Stimulated activated effector memory CD8-positive, alpha-beta T cell treated with anti-CD3 and anti-CD28 coated beads, Interleukin-12 subunit alpha, Interleukin-12 subunit beta, amount 100 ng/mL, for 72 hours (primary cell): ENCODE measurements around the gene SLC13A5.

ENCODE experiments used
- ATAC-seq: fragments of 150-1000 bp; cut with Tn5 transposase; 2 replicates; pipeline ENCODE4 v1.10.0; 2021
- DNase-seq, 2 donors: peaks; one replicate each; pipeline ENCODE4 v3.0.0; 2021 to 2022; ENCODE audit warnings: low spot score in 2 of 2
- H3K27ac Mint-ChIP-seq: one replicate; pipeline ENCODE4 v1.8.0; 2022; ENCODE audit warnings: mild to moderate bottlenecking, mixed read lengths
- H3K36me3 Mint-ChIP-seq: one replicate; pipeline ENCODE4 v1.8.0; 2022; ENCODE audit warnings: mild to moderate bottlenecking, mixed read lengths
- H3K4me1 Mint-ChIP-seq: one replicate; pipeline ENCODE4 v1.8.0; 2022; ENCODE audit warnings: mixed read lengths
- H3K4me3 Mint-ChIP-seq: one replicate; pipeline ENCODE4 v1.8.0; 2022; ENCODE audit warnings: mild to moderate bottlenecking, mixed read lengths
- H3K9me3 Mint-ChIP-seq: one replicate; pipeline ENCODE4 v1.8.0; 2022; ENCODE audit warnings: mixed read lengths

SLC13A5 gene

GRCh38 chr17:6716736-6717135 lies 3.6 kb upstream of the SLC13A5 start:
- H3K36me3 Mint-ChIP-seq, result no peaks in the 10 kb centered on the region
- no peak overlapping the region for H3K27ac Mint-ChIP-seq
- H3K9me3 Mint-ChIP-seq, result no peaks in the 10 kb centered on the region
- DNase-seq (no peak), ATAC-seq (no peak)
- no peak overlapping the region for H3K4me3 Mint-ChIP-seq
- peaks cover 21% of the 10 kb centered on the region for H3K4me1 Mint-ChIP-seq

GRCh38 chr17:6714315-6714874 lies 1.2 kb upstream of the SLC13A5 start:
- H3K36me3 Mint-ChIP-seq, result no peaks in the 10 kb centered on the region
- H3K4me3 Mint-ChIP-seq, result peak overlapping the region; percentile 43
- H3K9me3 Mint-ChIP-seq, result no peaks in the 10 kb centered on the region
- no peak for DNase-seq
- peaks cover 27% of the 10 kb centered on the region for H3K4me1 Mint-ChIP-seq
- ATAC-seq, result no peak
- H3K27ac Mint-ChIP-seq, result no peak overlapping the region

GRCh38 chr17:6713918-6714271 lies 726 bp upstream of the SLC13A5 start:
- Mint-ChIP-seq H3K4me3 (peak overlapping the region; percentile 43), H3K9me3 (no peaks in the 10 kb centered on the region)

GRCh38 chr17:6712854-6713129 lies 377 bp downstream of the SLC13A5 start:
- H3K9me3 Mint-ChIP-seq, result no peaks in the 10 kb centered on the region
- no peak overlapping the region for H3K27ac Mint-ChIP-seq
- H3K4me1 Mint-ChIP-seq, result peaks cover 27% of the 10 kb centered on the region
- H3K4me3 Mint-ChIP-seq, result peak overlapping the region; percentile 43
- DNase-seq, result no peak
- H3K36me3 Mint-ChIP-seq, result no peaks in the 10 kb centered on the region
- ATAC-seq, result no peak

More at GRCh38 chr17:6713918-6714271, 726 bp upstream of the SLC13A5 start:
- DNase-seq, result no peak
- Mint-ChIP-seq H3K27ac (no peak overlapping the region), H3K36me3 (no peaks in the 10 kb centered on the region), H3K4me1 (peaks cover 27% of the 10 kb centered on the region)
- ATAC-seq, result no peak

- no peaks in the 10 kb centered on the region for H3K9me3 Mint-ChIP-seq
- peaks cover 27% of the 10 kb centered on the region for H3K4me1 Mint-ChIP-seq
- H3K36me3 Mint-ChIP-seq, result no peaks in the 10 kb centered on the region
- no peak overlapping the region for H3K27ac Mint-ChIP-seq
- DNase-seq, result no peak
- no peak for ATAC-seq
- peak overlapping the region; percentile 43 for H3K4me3 Mint-ChIP-seq
Observed at GRCh38 chr17:6712058-6712853, 913 bp downstream of the SLC13A5 start.

- peaks cover 27% of the 10 kb centered on the region for H3K4me1 Mint-ChIP-seq
- no peak overlapping the region for H3K4me3 Mint-ChIP-seq
- ATAC-seq, result no peak
- no peak overlapping the region for H3K27ac Mint-ChIP-seq
- H3K9me3 Mint-ChIP-seq, result no peaks in the 10 kb centered on the region
- DNase-seq, result no peak
- no peaks in the 10 kb centered on the region for H3K36me3 Mint-ChIP-seq
Observed at GRCh38 chr17:6711681-6712057, 1.5 kb downstream of the SLC13A5 start.

- H3K36me3 Mint-ChIP-seq, result no peaks in the 10 kb centered on the region
- no peak overlapping the region for H3K4me3 Mint-ChIP-seq
- DNase-seq (no peak), ATAC-seq (no peak)
- H3K27ac Mint-ChIP-seq, result no peak overlapping the region
- no peaks in the 10 kb centered on the region for H3K9me3 Mint-ChIP-seq
- H3K4me1 Mint-ChIP-seq, result peaks cover 27% of the 10 kb centered on the region
Observed at GRCh38 chr17:6711081-6711674, 2.0 kb downstream of the SLC13A5 start.

- H3K36me3 Mint-ChIP-seq, result no peaks in the 10 kb centered on the region
- no peak overlapping the region for H3K27ac Mint-ChIP-seq
- ATAC-seq, result no peak
- peaks cover 27% of the 10 kb centered on the region for H3K4me1 Mint-ChIP-seq
- DNase-seq, result no peak
- no peak overlapping the region for H3K4me3 Mint-ChIP-seq
- no peaks in the 10 kb centered on the region for H3K9me3 Mint-ChIP-seq
Observed at GRCh38 chr17:6710317-6710716, 2.9 kb downstream of the SLC13A5 start.

- Mint-ChIP-seq H3K36me3 (no peaks in the 10 kb centered on the region), H3K4me1 (peaks cover 19% of the 10 kb centered on the region), H3K4me3 (no peak overlapping the region), H3K9me3 (no peaks in the 10 kb centered on the region), H3K27ac (no peak overlapping the region)
- DNase-seq (no peak), ATAC-seq (no peak)
Observed at GRCh38 chr17:6708357-6708961, 4.7 kb downstream of the SLC13A5 start.

GRCh38 chr17:6706996-6707395 lies 6.2 kb downstream of the SLC13A5 start:
- H3K4me1 Mint-ChIP-seq, result peaks cover 7% of the 10 kb centered on the region
- no peak overlapping the region for H3K27ac Mint-ChIP-seq
- DNase-seq (no peak), ATAC-seq (no peak)
- no peaks in the 10 kb centered on the region for H3K9me3 Mint-ChIP-seq
- H3K4me3 Mint-ChIP-seq, result no peak overlapping the region
- no peaks in the 10 kb centered on the region for H3K36me3 Mint-ChIP-seq

GRCh38 chr17:6706499-6706898 lies 6.7 kb downstream of the SLC13A5 start:
- Mint-ChIP-seq H3K4me1 (peaks cover 4% of the 10 kb centered on the region), H3K36me3 (no peaks in the 10 kb centered on the region), H3K9me3 (no peaks in the 10 kb centered on the region), H3K27ac (no peak overlapping the region), H3K4me3 (no peak overlapping the region)
- DNase-seq, result no peak
- no peak for ATAC-seq

- Mint-ChIP-seq H3K36me3 (no peaks in the 10 kb centered on the region), H3K4me3 (no peak overlapping the region), H3K4me1 (no peaks in the 10 kb centered on the region), H3K27ac (no peak overlapping the region), H3K9me3 (no peaks in the 10 kb centered on the region)
- DNase-seq (no peak), ATAC-seq (no peak)
Observed at GRCh38 chr17:6704470-6705052, 8.6 kb downstream of the SLC13A5 start.

- Mint-ChIP-seq H3K4me1 (no peaks in the 10 kb centered on the region), H3K36me3 (no peaks in the 10 kb centered on the region), H3K4me3 (no peak overlapping the region), H3K27ac (no peak overlapping the region), H3K9me3 (no peaks in the 10 kb centered on the region)
- ATAC-seq, result no peak
- DNase-seq, result no peak
Observed at GRCh38 chr17:6703751-6704150, 9.4 kb downstream of the SLC13A5 start.

GRCh38 chr17:6702567-6703215 lies 10.5 kb downstream of the SLC13A5 start:
- no peaks in the 10 kb centered on the region for H3K4me1 Mint-ChIP-seq
- DNase-seq (no peak), ATAC-seq (no peak)
- H3K4me3 Mint-ChIP-seq, result no peak overlapping the region
- no peaks in the 10 kb centered on the region for H3K36me3 Mint-ChIP-seq
- no peaks in the 10 kb centered on the region for H3K9me3 Mint-ChIP-seq
- H3K27ac Mint-ChIP-seq, result no peak overlapping the region

- Mint-ChIP-seq H3K4me1 (no peaks in the 10 kb centered on the region), H3K36me3 (no peaks in the 10 kb centered on the region), H3K27ac (no peak overlapping the region), H3K4me3 (no peak overlapping the region), H3K9me3 (no peaks in the 10 kb centered on the region)
- DNase-seq (peak; percentile 46 to 56), ATAC-seq (peak; percentile 64)
Observed at GRCh38 chr17:6701719-6702118, 11.4 kb downstream of the SLC13A5 start.
